Measurements from ENCODE around the gene NEURL1B.
"Not testable (repeated sequence)": the region's sequence is repeated elsewhere in the genome, so short reads cannot be mapped to it uniquely, and the experiment has no call there.

Gene NEURL1B

DNA sequence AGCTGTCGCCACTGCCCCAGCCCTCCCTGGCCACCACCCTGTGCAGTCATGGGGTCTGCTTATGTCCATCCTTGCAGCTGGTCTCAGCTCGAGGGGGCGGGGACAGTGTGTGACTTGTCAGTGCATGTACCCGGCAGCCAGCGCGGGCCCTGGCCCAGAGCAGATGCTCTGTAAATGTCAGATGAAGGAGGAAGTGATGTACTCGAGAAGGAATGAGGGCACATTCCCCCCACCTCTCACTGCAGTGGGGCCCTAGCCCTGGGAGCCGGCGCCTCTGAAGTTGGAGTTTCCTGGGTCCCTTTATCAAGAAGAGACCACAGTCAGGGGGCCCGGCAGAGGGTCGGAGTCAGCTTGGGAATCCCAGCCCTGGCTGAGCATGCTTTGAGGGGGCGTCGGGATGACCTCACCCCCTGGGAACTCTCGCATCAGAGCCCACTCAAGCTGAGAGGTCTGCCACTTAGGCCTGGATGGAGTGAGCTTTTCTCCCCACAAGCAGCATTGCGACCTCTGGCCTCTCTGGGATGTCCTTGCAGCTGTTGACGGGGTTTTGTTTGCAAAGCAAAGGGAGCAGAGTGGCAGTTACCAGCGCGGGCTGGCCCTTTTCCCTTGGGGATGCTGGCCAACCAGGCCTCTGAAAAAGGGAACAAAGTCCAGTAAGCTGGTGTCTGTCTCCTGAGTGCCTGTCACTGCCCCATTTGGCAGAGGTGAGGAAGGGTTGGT is 19.0 kb downstream of the NEURL1B start:
- no peak for DNase-seq

GRCh38 chr5:172660974-172661373 is 19.9 kb downstream of the NEURL1B start:
- DNase-seq: no peak

DNA sequence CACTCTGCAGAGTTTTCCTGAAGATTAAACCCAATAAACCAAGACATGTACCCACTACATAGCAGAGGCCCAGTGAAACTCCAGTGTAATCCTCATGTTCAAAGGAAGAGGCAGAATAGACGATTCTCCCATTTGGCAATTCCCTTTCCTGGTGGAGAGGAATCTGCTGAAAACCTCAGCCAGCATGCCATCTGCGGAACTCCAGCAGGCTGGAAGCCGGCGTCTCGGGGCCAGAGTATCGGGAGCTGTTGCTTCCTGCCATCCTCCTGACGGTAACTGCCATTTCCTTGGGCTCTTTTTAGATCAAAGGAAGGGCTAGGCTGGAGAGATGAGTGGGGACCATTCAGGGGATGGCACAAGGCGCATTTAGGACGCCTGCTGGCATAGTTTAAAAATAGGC is 20.5 kb downstream of the NEURL1B start:
- DNase-seq: no peak

DNA sequence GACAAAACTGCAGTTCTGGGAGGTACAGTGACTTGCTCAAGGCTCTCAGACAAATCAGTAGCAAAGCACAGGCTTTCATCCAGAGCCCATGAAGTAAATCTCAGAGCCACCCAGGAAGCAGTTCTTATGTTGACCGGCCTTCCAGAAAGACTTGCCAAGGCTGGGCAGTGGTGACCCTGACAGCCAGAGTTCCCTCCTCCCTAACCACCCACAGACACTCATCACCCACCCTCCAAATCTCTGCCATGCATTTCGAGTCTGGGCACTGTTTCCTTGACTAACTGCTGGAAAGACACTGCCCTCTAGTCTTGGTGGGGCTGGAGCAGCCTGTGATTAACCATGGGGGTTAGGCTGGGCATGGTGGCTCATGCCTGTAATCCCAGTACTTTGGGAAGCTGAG is 21.5 kb downstream of the NEURL1B start:
- no peak for DNase-seq

DNA sequence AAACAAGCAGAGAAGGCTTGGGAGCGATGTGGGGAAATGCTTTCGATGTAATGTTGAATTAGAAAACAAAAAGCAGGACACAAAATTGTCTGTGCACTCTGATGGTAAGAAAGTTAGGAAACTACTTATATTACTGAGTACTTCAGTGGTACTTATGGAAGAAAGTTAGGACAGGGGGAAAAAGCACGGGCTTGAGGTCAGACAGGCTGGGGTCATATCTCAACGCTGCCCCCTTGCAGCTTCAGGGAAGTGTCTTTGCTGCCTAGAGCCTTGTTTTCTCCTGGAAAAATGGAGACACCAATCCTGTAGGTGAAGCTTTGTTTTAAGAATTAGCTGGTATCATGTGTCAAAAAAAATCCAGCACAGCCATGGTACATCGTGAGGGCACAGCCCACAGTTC is 23.0 kb downstream of the NEURL1B start:
- DNase-seq: no peak

DNA sequence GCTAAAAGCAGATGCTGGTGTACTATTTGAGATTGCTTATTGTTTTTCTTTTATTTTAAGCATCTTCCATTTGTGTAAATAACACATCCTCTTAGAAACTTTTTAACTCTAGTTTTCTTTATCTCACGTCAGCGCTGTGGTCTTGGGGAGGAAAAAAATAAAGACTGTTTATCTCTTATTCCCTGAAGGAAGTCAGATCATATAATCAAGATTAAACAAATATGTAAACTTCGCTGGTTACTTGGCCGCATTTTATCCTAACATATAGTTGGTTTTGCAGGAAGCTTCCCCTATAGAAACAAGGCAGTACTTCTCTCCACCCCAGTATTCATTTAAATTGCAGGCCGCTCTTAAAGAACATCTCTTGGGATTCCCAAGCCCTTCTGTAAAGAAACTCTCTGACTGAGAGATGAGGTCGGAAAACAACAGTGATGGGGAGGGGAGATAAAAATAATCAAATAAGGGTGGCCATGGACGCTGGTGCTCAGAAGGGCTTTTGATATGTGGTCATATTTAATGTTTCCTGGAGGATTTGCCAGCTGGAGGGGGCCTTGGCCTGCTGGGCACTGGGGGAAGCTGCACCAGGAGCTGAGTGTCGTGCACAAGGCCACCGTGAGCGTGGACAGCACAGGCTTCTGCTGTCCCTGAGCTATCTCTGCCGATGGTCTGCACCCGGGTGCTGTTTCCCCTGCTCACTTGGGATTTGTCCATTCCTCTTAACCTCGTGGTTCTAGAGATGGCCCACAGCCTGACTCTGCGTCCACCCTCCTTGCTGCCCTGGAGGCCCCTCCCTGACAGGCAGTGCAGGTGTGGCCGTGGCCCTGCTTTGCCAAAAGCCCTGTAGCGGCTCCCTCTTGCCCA is 23.8 kb downstream of the NEURL1B start:
- no peak for DNase-seq

DNA sequence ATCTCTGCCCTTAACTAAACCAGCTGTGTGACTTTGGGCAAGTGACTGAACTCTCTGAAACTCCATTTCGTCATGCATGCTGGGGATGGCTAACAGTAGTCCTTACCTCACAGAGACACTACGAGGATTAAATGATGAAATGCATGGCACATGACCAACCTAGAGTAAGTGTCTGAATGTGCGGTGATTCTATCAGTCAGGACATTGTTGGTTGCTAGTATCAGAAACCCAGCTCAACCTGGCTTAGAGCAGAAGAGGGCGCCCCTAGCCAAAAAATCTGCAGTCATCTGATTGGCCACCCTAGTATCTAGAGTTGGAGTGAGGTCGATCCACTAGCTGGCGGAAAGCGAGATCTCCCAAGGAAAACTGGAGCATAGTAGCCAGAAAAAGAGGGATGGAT is 25.2 kb downstream of the NEURL1B start:
- no peak for DNase-seq

GRCh38 chr5:172667786-172668593 is 26.9 kb downstream of the NEURL1B start:
- no peak for DNase-seq

DNA sequence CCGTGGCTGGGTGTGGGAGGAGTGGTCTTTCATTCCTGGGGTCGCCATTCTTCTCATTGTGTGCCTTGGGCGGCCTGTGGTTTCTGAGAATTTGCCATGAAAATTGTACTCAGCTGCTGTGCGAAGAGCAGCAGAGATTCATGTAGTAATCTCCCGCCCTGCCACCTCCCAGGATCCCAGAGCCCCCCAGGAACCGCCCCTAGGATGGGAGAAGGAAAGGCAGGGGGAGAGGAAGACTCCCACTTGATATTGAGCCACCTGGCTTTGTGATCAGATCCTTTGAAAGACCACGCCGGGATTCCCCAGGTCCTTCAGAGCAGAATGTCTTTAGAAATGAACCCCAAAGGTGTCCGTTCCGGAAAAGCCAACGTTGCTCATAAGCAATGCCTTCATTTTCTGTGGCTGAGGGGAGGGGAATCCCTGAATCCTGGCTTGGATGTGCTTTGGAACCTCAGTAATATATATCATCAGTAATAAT is 27.6 kb downstream of the NEURL1B start:
- DNase-seq: no peak

- no peak for DNase-seq
Observed at GRCh38 chr5:172669386-172670004, 28.4 kb downstream of the NEURL1B start.

DNA sequence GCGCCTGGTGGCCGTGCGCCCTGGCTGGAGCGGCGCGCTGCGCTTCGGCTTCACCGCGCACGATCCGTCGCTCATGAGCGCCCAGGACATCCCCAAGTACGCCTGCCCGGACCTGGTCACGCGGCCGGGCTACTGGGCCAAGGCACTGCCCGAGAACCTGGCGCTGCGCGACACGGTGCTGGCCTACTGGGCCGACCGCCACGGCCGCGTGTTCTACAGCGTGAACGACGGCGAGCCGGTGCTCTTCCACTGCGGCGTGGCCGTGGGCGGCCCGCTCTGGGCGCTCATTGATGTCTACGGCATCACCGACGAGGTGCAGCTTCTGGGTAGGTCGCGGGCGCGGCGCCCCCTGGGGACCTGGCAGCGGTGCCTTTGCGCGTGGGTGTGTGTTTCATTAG is 28.9 kb downstream of the NEURL1B start:
- no peak for DNase-seq

DNA sequence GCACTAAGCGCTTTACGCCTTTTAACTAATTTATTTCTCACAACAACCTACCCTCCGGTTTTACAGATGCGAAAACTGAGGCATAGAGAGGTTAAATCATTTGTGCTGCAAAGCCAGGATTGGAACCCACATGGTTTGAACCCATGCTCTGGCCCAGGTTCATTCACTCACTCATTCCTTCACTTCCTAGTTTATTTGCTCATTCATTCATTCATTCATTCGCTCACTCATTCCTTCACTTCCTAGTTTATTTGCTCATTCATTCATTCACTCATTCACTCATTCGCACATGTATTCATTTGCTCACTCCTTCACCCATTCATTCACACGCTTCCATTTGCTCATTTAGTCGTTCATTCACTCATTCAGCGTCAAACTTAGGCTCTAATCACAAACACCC is 29.4 kb downstream of the NEURL1B start:
- no peak for DNase-seq

GRCh38 chr5:172671091-172671490 is 30.0 kb downstream of the NEURL1B start:
- no peak for DNase-seq

DNA sequence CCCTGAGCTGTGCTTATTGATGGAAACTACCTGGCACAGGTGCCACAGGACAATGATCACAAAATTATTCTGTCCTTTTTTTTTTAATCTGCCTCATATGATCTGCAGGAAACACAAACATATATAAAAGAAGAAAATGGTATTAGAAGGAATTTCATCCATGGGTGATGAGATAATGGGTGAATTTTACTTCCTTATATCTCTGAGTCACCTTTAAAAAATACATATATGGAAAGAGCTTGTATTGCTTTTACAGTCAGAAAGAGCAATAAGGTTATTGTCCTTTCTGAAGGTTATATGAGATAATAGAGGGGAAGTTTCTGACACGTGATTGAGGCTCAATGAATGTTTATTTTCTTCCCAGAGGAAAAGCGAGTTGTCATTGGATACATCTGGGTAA is 31.6 kb downstream of the NEURL1B start:
- DNase-seq: no peak

GRCh38 chr5:172674155-172674554 is 33.1 kb downstream of the NEURL1B start:
- no peak for DNase-seq

- no peak for DNase-seq
Observed at GRCh38 chr5:172676914-172677475, 35.9 kb downstream of the NEURL1B start.

DNA sequence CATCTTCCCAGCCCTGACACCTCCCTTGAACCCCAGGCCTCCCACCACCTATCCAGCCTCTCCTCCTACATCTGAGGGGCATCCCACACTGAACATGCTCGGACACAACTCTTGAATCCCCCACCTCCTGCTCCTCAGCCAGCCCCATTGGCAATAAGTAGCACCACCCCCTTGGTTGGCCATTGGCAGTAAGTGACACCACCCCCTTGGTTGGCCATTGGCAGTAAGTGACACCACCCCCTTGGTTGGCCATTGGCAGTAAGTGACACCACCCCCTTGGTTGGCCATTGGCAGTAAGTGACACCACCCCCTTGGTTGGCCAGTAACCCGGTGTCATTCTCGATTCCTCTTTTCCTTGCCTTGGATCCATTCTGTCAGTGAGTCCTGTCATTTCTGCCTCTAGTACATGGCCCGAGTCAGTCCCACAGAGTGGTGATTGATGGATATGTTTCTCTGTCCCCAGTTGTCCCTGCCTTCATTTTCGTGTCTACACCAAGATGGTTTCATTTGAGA is 37.4 kb downstream of the NEURL1B start:
- DNase-seq: not testable (repeated sequence)

GRCh38 chr5:172678902-172679301 is 37.8 kb downstream of the NEURL1B start:
- no peak for DNase-seq

DNA sequence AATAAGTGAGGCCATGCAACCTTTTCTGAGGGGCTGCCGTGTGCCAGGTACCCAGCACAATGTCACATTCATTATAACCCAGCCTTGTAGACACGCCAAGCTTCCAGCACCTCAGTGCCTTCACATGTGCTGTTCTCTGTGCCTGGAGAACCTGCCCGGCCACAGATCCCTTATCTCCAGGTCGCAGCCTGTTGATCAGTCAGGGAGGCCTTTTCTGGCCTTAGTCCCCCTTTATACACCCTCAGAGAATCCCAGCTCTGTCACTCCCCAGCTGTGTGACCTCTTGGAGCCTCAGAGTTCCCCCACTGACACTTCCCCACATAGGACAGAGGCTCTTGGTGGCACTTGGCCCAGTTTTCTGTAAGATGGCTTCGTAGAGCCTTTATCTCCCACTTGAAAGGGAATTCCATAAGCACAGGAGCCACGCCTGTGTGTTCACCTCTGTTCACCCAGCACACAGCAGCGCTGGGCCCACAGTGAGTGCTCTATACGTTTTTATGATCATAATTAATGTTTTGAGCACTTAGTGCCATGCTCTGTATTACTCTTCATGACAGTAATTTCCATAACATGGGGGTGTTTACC is 38.7 kb downstream of the NEURL1B start:
- DNase-seq: no peak

GRCh38 chr5:172680921-172681320 is 39.9 kb downstream of the NEURL1B start:
- no peak for DNase-seq

DNA sequence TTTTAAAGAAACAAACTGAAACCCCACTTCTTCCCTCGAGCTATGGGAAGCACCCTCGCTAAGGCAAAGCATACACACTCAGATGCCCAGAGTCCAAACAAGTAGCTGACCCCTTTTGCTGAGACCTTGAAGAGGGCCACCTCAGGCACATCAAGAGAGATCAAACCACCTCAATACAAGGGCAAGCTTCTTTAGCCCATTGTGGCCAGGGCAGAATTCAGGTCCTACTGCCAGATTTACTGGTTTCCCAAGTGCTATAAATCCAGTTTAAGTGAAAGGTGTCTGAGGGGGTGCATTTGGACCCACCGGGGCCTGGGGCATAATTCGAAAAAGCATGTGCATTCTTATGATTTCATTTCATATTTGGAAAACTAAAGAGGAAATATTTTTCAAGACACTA is 40.4 kb downstream of the NEURL1B start:
- no peak for DNase-seq

GRCh38 chr5:172683264-172683644 is 42.2 kb downstream of the NEURL1B start:
- DNase-seq: no peak
